Measurements from ENCODE around the gene RNF187. TPM values are rescaled to one million over a fixed set of nuclear protein-coding genes. Genes with fewer than 3 reads are reported as not detected.

RNF187 gene
- total RNA-seq, 1 donor from 2014 or later, result 104 TPM

DNA sequence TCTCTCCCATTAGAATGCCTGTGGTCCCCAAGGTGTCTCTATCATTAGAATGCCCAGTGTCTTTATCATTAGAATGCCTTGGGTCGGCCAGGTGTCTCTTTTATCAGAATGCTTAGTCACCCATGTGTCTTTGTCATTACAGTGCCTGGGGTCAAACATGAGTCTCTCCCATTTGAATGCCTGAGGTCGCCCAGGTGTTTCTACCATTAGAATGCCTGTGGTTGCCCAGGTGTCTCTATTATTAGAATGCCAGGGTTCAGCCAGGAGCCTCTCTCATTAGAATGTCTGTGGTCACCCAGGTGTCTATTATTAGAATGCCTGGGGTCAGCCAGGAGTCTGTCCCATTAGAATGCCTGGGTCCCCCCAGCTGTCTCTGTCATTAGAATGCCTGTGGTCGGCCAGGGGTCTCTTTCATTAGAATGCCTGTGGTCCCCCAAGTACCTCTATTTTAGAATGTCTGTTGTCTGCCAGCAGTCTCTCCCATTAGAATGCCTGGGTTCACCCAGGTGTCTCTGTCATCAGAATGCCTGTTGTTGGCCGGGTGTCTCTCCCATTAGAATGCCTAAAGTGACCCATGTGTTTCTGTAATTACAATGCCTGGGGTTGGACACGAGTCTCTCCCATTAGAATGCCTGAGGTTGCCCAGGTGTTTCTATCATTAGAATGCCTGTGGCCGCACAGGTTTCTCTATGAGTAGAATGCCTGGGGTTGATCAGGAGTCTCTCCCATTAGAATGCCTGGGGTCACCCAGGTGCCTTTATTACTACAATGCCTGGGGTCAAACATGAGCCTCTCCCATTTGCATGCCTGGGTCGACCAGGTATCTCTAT lies 57.1 kb downstream of the RNF187 start:
- no peak for DNase-seq (ENCODE audit: low spot score)

DNA sequence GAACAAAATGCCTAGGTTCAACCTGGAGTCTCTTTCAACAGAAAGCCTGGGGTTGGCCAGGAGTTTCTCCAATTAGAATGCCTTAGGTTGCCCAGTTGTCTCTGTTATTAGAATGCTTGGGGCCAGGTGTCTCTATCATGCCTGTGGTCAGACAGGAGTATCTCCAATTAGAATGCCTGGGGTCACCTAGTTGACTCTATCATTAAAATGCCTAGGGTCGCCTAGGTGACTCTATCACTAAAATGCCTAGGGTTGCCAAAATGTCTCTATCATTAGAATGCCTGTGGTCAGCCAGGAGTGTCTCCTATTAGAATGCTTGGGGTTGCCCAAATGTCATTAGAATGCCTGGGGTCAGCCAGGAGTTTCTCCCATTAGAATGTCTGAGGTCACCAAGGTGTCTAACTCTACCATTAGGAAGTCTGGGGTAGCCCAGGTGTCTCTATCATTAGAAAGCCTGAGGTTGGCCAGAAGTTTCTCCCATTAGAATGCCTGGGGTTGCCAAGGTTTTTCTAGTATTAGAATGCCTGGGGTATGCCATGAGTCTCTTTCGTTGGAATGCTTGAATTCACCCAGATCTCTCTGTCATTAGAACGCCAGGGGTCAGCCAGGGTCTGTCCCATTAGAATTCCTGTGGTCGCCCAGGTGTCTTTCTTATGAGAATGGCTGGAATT lies 57.9 kb downstream of the RNF187 start:
- no peak for DNase-seq (ENCODE audit: low spot score)

Other genes with a start within 250 kb of the RNF187 start
- gene TRIM11, start 80.5 kb upstream of the RNF187 start, total RNA-seq, result 40.1 TPM
- gene TRIM17, start 70.5 kb upstream of the RNF187 start, total RNA-seq, result 22.6 TPM
- gene RHOU, start 248.1 kb downstream of the RNF187 start, total RNA-seq, result 38.7 TPM

Data from ureter (tissue), 1 donor.